ENCODE results near the gene KSR1.
"Not testable (repeated sequence)": the region's sequence is repeated elsewhere in the genome, so short reads cannot be mapped to it uniquely, and the experiment has no call there.

Gene KSR1

GRCh38 chr17:27618417-27618816 is 162.2 kb downstream of the KSR1 start:
- no peak overlapping the region for H3K4me3 ChIP-seq (ENCODE audit: extremely low read depth, insufficient read depth, low read length, poor library complexity, severe bottlenecking)
- H3K36me3 ChIP-seq (ENCODE audit: control insufficient read depth, insufficient read depth, low read length) = peaks cover 86% of the 10 kb centered on the region
- H3K4me1 ChIP-seq (ENCODE audit: control insufficient read depth, insufficient read depth, low read length, poor library complexity, severe bottlenecking) = no peaks in the 10 kb centered on the region
- no peaks in the 10 kb centered on the region for H3K9me3 ChIP-seq (ENCODE audit: control insufficient read depth, low read length)
- WGBS, 2 experiments (ENCODE audit: insufficient coverage in 2 of 2) = 97% methylated on average over 8 of the region's 8 CpGs
- H3K27ac ChIP-seq (ENCODE audit: low read depth, low read length, severe bottlenecking) = no peak overlapping the region

GRCh38 chr17:27620721-27621120 is 164.5 kb downstream of the KSR1 start:
- no peak overlapping the region for H3K27ac ChIP-seq (ENCODE audit: low read depth, low read length, severe bottlenecking)
- H3K4me3 ChIP-seq (ENCODE audit: extremely low read depth, insufficient read depth, low read length, poor library complexity, severe bottlenecking) = no peak overlapping the region
- peaks cover 79% of the 10 kb centered on the region for H3K36me3 ChIP-seq (ENCODE audit: control insufficient read depth, insufficient read depth, low read length)
- WGBS, 2 experiments (ENCODE audit: insufficient coverage in 2 of 2) = 87 to 93% methylated on average over 8 to 9 of the region's 9 CpGs
- no peaks in the 10 kb centered on the region for H3K9me3 ChIP-seq (ENCODE audit: control insufficient read depth, low read length)
- no peaks in the 10 kb centered on the region for H3K4me1 ChIP-seq (ENCODE audit: control insufficient read depth, insufficient read depth, low read length, poor library complexity, severe bottlenecking)

GRCh38 chr17:27621536-27621935 is 165.3 kb downstream of the KSR1 start:
- peaks cover 82% of the 10 kb centered on the region for H3K36me3 ChIP-seq (ENCODE audit: control insufficient read depth, insufficient read depth, low read length)
- no peaks in the 10 kb centered on the region for H3K9me3 ChIP-seq (ENCODE audit: control insufficient read depth, low read length)
- no peak overlapping the region for H3K4me3 ChIP-seq (ENCODE audit: extremely low read depth, insufficient read depth, low read length, poor library complexity, severe bottlenecking)
- 92 to 94% methylated on average over 3 to 4 of the region's 4 CpGs for WGBS, 2 experiments (ENCODE audit: insufficient coverage in 2 of 2)
- no peaks in the 10 kb centered on the region for H3K4me1 ChIP-seq (ENCODE audit: control insufficient read depth, insufficient read depth, low read length, poor library complexity, severe bottlenecking)
- H3K27ac ChIP-seq (ENCODE audit: low read depth, low read length, severe bottlenecking) = no peak overlapping the region

GRCh38 chr17:27621942-27622559 is 165.8 kb downstream of the KSR1 start:
- Histone ChIP-seq H3K4me1 (ENCODE audit: control insufficient read depth, insufficient read depth, low read length, poor library complexity, severe bottlenecking) (no peaks in the 10 kb centered on the region), H3K4me3 (ENCODE audit: extremely low read depth, insufficient read depth, low read length, poor library complexity, severe bottlenecking) (no peak overlapping the region), H3K36me3 (ENCODE audit: control insufficient read depth, insufficient read depth, low read length) (peaks cover 81% of the 10 kb centered on the region), H3K27ac (ENCODE audit: low read depth, low read length, severe bottlenecking) (no peak overlapping the region), H3K9me3 (ENCODE audit: control insufficient read depth, low read length) (no peaks in the 10 kb centered on the region)
- WGBS, 2 experiments (ENCODE audit: insufficient coverage in 2 of 2) = 88 to 93% methylated on average over 6 to 7 of the region's 10 CpGs

- H3K9me3 ChIP-seq (ENCODE audit: control insufficient read depth, low read length) = no peaks in the 10 kb centered on the region
- H3K4me3 ChIP-seq (ENCODE audit: extremely low read depth, insufficient read depth, low read length, poor library complexity, severe bottlenecking) = no peak overlapping the region
- peaks cover 79% of the 10 kb centered on the region for H3K36me3 ChIP-seq (ENCODE audit: control insufficient read depth, insufficient read depth, low read length)
- no peak overlapping the region for H3K27ac ChIP-seq (ENCODE audit: low read depth, low read length, severe bottlenecking)
- no peaks in the 10 kb centered on the region for H3K4me1 ChIP-seq (ENCODE audit: control insufficient read depth, insufficient read depth, low read length, poor library complexity, severe bottlenecking)
- 85 to 97% methylated on average over 3 to 4 of the region's 4 CpGs for WGBS, 2 experiments (ENCODE audit: insufficient coverage in 2 of 2)
These were observed 166.7 kb downstream of the KSR1 start for GRCh38 chr17:27622986-27623385.

- H3K9me3 ChIP-seq (ENCODE audit: control insufficient read depth, low read length) = no peaks in the 10 kb centered on the region
- no peaks in the 10 kb centered on the region for H3K4me1 ChIP-seq (ENCODE audit: control insufficient read depth, insufficient read depth, low read length, poor library complexity, severe bottlenecking)
- WGBS, 2 experiments (ENCODE audit: insufficient coverage in 2 of 2) = 97% methylated on average over 4 of the region's 6 CpGs
- peaks cover 72% of the 10 kb centered on the region for H3K36me3 ChIP-seq (ENCODE audit: control insufficient read depth, insufficient read depth, low read length)
- H3K4me3 ChIP-seq (ENCODE audit: extremely low read depth, insufficient read depth, low read length, poor library complexity, severe bottlenecking) = no peak overlapping the region
- H3K27ac ChIP-seq (ENCODE audit: low read depth, low read length, severe bottlenecking) = no peak overlapping the region
These were observed 167.4 kb downstream of the KSR1 start for GRCh38 chr17:27623614-27624013.

GRCh38 chr17:27624539-27624938 is 168.3 kb downstream of the KSR1 start:
- H3K9me3 ChIP-seq (ENCODE audit: control insufficient read depth, low read length) = no peaks in the 10 kb centered on the region
- H3K4me1 ChIP-seq (ENCODE audit: control insufficient read depth, insufficient read depth, low read length, poor library complexity, severe bottlenecking) = no peaks in the 10 kb centered on the region
- peaks cover 68% of the 10 kb centered on the region for H3K36me3 ChIP-seq (ENCODE audit: control insufficient read depth, insufficient read depth, low read length)
- H3K27ac ChIP-seq (ENCODE audit: low read depth, low read length, severe bottlenecking) = no peak overlapping the region
- no peak overlapping the region for H3K4me3 ChIP-seq (ENCODE audit: extremely low read depth, insufficient read depth, low read length, poor library complexity, severe bottlenecking)
- WGBS, 2 experiments (ENCODE audit: insufficient coverage in 2 of 2) = 96 to 100% methylated on average over 3 of the region's 3 CpGs

GRCh38 chr17:27625856-27626255 is 169.6 kb downstream of the KSR1 start:
- 100% methylated on average over 1 of the region's 5 CpGs; no CpG with 5 or more reads in 1 of the 2 experiments for WGBS, 2 experiments (ENCODE audit: insufficient coverage in 2 of 2)
- Histone ChIP-seq H3K27ac (ENCODE audit: low read depth, low read length, severe bottlenecking) (no peak overlapping the region), H3K4me1 (ENCODE audit: control insufficient read depth, insufficient read depth, low read length, poor library complexity, severe bottlenecking) (no peaks in the 10 kb centered on the region), H3K36me3 (ENCODE audit: control insufficient read depth, insufficient read depth, low read length) (peaks cover 60% of the 10 kb centered on the region), H3K4me3 (ENCODE audit: extremely low read depth, insufficient read depth, low read length, poor library complexity, severe bottlenecking) (no peak overlapping the region), H3K9me3 (ENCODE audit: control insufficient read depth, low read length) (no peaks in the 10 kb centered on the region)

GRCh38 chr17:27627514-27627913 is 171.3 kb downstream of the KSR1 start:
- Histone ChIP-seq H3K27ac (ENCODE audit: low read depth, low read length, severe bottlenecking) (no peak overlapping the region), H3K9me3 (ENCODE audit: control insufficient read depth, low read length) (no peaks in the 10 kb centered on the region), H3K4me3 (ENCODE audit: extremely low read depth, insufficient read depth, low read length, poor library complexity, severe bottlenecking) (no peak overlapping the region), H3K4me1 (ENCODE audit: control insufficient read depth, insufficient read depth, low read length, poor library complexity, severe bottlenecking) (peaks cover 2% of the 10 kb centered on the region), H3K36me3 (ENCODE audit: control insufficient read depth, insufficient read depth, low read length) (peaks cover 44% of the 10 kb centered on the region)
- WGBS, 2 experiments (ENCODE audit: insufficient coverage in 2 of 2) = 90 to 97% methylated on average over 7 of the region's 10 CpGs

- no peak overlapping the region for H3K4me3 ChIP-seq (ENCODE audit: extremely low read depth, insufficient read depth, low read length, poor library complexity, severe bottlenecking)
- H3K9me3 ChIP-seq (ENCODE audit: control insufficient read depth, low read length) = no peaks in the 10 kb centered on the region
- H3K27ac ChIP-seq (ENCODE audit: low read depth, low read length, severe bottlenecking) = no peak overlapping the region
- peaks cover 35% of the 10 kb centered on the region for H3K36me3 ChIP-seq (ENCODE audit: control insufficient read depth, insufficient read depth, low read length)
- WGBS, 2 experiments (ENCODE audit: insufficient coverage in 2 of 2) = 87 to 88% methylated on average over 5 of the region's 5 CpGs
- H3K4me1 ChIP-seq (ENCODE audit: control insufficient read depth, insufficient read depth, low read length, poor library complexity, severe bottlenecking) = peaks cover 2% of the 10 kb centered on the region
These were observed 172.1 kb downstream of the KSR1 start for GRCh38 chr17:27628376-27628775.

GRCh38 chr17:27629260-27629659 is 173.0 kb downstream of the KSR1 start:
- not testable (repeated sequence) for H3K27ac ChIP-seq (ENCODE audit: low read depth, low read length, severe bottlenecking); H3K4me1 ChIP-seq (ENCODE audit: control insufficient read depth, insufficient read depth, low read length, poor library complexity, severe bottlenecking); H3K9me3 ChIP-seq (ENCODE audit: control insufficient read depth, low read length); H3K4me3 ChIP-seq (ENCODE audit: extremely low read depth, insufficient read depth, low read length, poor library complexity, severe bottlenecking)
- 93 to 94% methylated on average over 3 of the region's 3 CpGs for WGBS, 2 experiments (ENCODE audit: insufficient coverage in 2 of 2)
- peaks cover 28% of the 10 kb centered on the region for H3K36me3 ChIP-seq (ENCODE audit: control insufficient read depth, insufficient read depth, low read length)
